ENCODE measurements around the gene GBA2.

DNA sequence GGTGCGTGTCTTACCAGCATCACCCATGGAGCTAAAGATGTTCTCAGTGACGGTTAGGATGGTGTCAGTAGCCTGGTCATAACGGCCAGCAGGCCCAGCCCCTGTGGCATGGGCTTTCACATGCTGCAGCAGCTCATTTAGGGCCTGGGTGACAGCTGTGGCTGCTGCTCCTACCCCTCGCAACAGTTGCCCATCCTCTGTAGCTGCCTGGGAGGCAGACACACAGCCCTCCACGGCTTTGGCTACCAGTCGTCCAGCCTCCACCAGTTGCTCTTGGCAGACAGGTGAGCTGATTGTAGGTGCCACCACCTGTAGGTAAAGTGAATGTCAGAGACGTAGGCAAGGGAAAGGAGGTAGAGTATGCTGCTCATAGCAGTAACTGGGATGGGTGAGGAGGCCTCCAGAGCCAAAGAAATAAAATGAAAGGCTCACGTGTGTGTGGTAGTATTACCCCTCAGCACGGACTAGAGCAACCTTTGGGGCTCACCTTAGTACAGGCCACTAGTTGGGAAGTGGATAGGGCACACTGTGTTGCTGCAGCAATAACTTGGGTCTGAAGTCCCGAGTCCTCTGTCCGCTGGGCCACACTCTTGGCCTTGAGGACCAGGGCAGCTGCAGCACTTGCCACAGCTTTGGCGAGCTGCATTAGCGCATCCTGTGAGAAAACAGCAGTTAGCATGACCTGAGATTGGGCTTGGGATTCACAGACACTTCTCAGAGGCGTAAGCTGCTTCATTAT is 31.7 kb downstream of the GBA2 start:
- TF ChIP-seq, protein P1, sequence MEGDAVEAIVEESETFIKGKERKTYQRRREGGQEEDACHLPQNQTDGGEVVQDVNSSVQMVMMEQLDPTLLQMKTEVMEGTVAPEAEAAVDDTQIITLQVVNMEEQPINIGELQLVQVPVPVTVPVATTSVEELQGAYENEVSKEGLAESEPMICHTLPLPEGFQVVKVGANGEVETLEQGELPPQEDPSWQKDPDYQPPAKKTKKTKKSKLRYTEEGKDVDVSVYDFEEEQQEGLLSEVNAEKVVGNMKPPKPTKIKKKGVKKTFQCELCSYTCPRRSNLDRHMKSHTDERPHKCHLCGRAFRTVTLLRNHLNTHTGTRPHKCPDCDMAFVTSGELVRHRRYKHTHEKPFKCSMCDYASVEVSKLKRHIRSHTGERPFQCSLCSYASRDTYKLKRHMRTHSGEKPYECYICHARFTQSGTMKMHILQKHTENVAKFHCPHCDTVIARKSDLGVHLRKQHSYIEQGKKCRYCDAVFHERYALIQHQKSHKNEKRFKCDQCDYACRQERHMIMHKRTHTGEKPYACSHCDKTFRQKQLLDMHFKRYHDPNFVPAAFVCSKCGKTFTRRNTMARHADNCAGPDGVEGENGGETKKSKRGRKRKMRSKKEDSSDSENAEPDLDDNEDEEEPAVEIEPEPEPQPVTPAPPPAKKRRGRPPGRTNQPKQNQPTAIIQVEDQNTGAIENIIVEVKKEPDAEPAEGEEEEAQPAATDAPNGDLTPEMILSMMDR (conservative IDR thresholded peaks at IDR 0.05 in 1 of 2, IDR thresholded peaks at IDR 0.05 in 1 of 2; ENCODE audit: extremely low read depth in 1 of 2, insufficient read depth in 1 of 2, low read depth in 1 of 2, low read length in 2 of 2) = no peak
- TF ChIP-seq EZH2 (IDR thresholded peaks at IDR 0.05; ENCODE audit: borderline replicate concordance, low read length) = no peak

Measured in mammary epithelial cell (primary cell).